Measurements from ENCODE around the gene GLI3.

The GLI3 gene

GRCh38 chr7:42170724-42171123 lies 66.3 kb downstream of the GLI3 start:
- DNase-seq: peak; percentile 65

GRCh38 chr7:42168512-42168911 lies 68.5 kb downstream of the GLI3 start:
- DNase-seq: no peak

- no peak for DNase-seq
Measured at GRCh38 chr7:42167631-42168236, 69.3 kb downstream of the GLI3 start.

GRCh38 chr7:42167206-42167605 lies 69.8 kb downstream of the GLI3 start:
- DNase-seq: peak; percentile 39

- no peak for DNase-seq
Measured at GRCh38 chr7:42164881-42165428, 72.1 kb downstream of the GLI3 start.

GRCh38 chr7:42162560-42163325 lies 74.3 kb downstream of the GLI3 start:
- no peak for DNase-seq

- DNase-seq: no peak
Measured at GRCh38 chr7:42161719-42162118, 75.3 kb downstream of the GLI3 start.

- peak; percentile 16 for DNase-seq
Measured at GRCh38 chr7:42161110-42161509, 75.9 kb downstream of the GLI3 start.

- DNase-seq: peak; percentile 16
Measured at GRCh38 chr7:42159130-42159529, 77.9 kb downstream of the GLI3 start.

GRCh38 chr7:42156967-42157721 lies 79.9 kb downstream of the GLI3 start:
- DNase-seq: no peak

GRCh38 chr7:42156291-42156865 lies 80.6 kb downstream of the GLI3 start:
- DNase-seq: peak; percentile 66

- no peak for DNase-seq
Measured at GRCh38 chr7:42155584-42156290, 81.3 kb downstream of the GLI3 start.

- no peak for DNase-seq
Measured at GRCh38 chr7:42154173-42154572, 82.8 kb downstream of the GLI3 start.

GRCh38 chr7:42152329-42153205 lies 84.4 kb downstream of the GLI3 start:
- DNase-seq: no peak

- DNase-seq: peak; percentile 22
Measured at GRCh38 chr7:42151309-42151708, 85.7 kb downstream of the GLI3 start.

GRCh38 chr7:42145539-42145938 lies 91.5 kb downstream of the GLI3 start:
- no peak for DNase-seq

- peak; percentile 90 for DNase-seq
Measured at GRCh38 chr7:42144604-42145003, 92.4 kb downstream of the GLI3 start.

GRCh38 chr7:42143711-42144600 lies 93.1 kb downstream of the GLI3 start:
- DNase-seq: peak; percentile 79

GRCh38 chr7:42142089-42142488 lies 94.9 kb downstream of the GLI3 start:
- DNase-seq: no peak

GRCh38 chr7:42139751-42140150 lies 97.3 kb downstream of the GLI3 start:
- no peak for DNase-seq
